Left ventricle myocardium inferior (tissue), 1 donor: ENCODE data around the gene CHSY1. TPM values are rescaled to one million over a fixed set of nuclear protein-coding genes. Genes with fewer than 3 reads are reported as not detected.

Experiments used
- DNase-seq: peaks from one replicate; pipeline ENCODE4 v3.0.0-alpha.2; 2020
- H3K27ac ChIP-seq: fragments of 200-600 bp; replicated peaks from 2 replicates; pipeline ENCODE4 v1.8.0; 2021
- H3K27me3 ChIP-seq: fragments of 200-600 bp; 2 replicates; pipeline ENCODE4 v1.8.0; 2021; ENCODE audit warnings: low read depth
- H3K36me3 ChIP-seq: fragments of 200-600 bp; 2 replicates; pipeline ENCODE4 v1.8.0; 2021
- H3K4me1 ChIP-seq: fragments of 200-600 bp; 2 replicates; pipeline ENCODE4 v1.8.0; 2021
- H3K4me3 ChIP-seq: fragments of 200-600 bp; 2 replicates; pipeline ENCODE4 v1.8.0; 2021; ENCODE audit warnings: mild to moderate bottlenecking, moderate library complexity
- H3K9me3 ChIP-seq: fragments of 200-600 bp; replicated peaks from 2 replicates; pipeline ENCODE4 v1.8.0; 2021
- CTCF ChIP-seq: fragments of 200-600 bp; IDR thresholded peaks from 2 replicates; pipeline ENCODE4 v1.8.0; 2021; ENCODE audit warnings: antibody characterized with exemption, mild to moderate bottlenecking, borderline replicate concordance
- intact Hi-C: fragments of 100-400 bp; cut with micrococcal nuclease; formaldehyde crosslinking; loops from one replicate; pipeline ENCODE4 v1.11.0; 2022
- total RNA-seq: library from RNA; stranded (reverse); fragmentation: NEBNext Ultra II Directional; extraction: Animal tissue kit (Norgen Biotek cat#: 25700); gene quantifications from one replicate; pipeline ENCODE4 v1.2.1, GENCODE V29; 2021
- donor health status: DM: no; HTN: yes; CAD: no; lungs with severe emphysema.

CHSY1 gene
- total RNA-seq, 1 donor from 2014 or later: 15.1 TPM

DNA sequence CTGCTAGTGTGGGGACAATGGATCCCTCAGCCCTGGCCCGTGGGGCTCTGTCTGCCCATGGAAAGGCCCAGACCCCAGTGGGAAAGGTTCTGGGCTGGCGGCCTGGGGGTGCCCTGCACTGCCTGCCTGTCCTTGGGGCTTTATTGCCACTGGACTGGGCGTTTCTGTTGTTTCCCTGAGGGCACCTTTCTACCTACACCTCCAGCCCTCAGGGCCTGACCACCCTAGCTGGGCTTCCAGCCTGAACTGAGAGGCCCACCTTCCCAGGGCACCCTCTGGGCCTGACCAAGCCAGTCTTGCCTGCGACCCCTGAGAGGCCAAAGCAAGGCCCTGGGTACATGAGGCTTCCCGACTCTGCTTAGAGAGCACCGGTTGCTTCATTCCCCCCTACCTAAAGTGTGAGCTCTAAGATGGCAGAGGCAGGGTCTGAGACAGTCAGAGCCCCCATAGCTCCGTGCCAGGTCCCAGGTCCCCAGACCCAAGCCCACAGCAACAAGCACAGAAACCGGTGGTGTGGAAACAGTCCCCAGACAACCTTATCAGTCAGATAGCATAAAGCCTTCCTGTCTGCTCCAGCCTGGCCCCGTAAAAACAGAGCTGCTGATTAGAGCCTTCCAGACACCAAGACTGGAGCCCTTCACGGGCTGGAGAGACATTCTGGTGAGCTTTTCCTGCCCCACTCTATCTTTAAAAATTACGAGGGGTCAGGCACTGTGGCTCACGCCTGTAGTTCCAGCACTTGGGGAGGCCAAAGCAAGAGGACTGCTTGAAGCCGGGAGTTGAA lies 102.8 kb downstream of the CHSY1 start:
- no peak for DNase-seq
- Histone ChIP-seq H3K36me3 (no peaks in the 10 kb centered on the region), H3K27me3 (no peaks in the 10 kb centered on the region), H3K9me3 (no peaks in the 10 kb centered on the region), H3K4me3 (no peak overlapping the region), H3K27ac (peak overlapping the region; percentile 15), H3K4me1 (peaks cover 21% of the 10 kb centered on the region)
- intact Hi-C loops: no loop called here
- no peak for TF ChIP-seq CTCF

DNA sequence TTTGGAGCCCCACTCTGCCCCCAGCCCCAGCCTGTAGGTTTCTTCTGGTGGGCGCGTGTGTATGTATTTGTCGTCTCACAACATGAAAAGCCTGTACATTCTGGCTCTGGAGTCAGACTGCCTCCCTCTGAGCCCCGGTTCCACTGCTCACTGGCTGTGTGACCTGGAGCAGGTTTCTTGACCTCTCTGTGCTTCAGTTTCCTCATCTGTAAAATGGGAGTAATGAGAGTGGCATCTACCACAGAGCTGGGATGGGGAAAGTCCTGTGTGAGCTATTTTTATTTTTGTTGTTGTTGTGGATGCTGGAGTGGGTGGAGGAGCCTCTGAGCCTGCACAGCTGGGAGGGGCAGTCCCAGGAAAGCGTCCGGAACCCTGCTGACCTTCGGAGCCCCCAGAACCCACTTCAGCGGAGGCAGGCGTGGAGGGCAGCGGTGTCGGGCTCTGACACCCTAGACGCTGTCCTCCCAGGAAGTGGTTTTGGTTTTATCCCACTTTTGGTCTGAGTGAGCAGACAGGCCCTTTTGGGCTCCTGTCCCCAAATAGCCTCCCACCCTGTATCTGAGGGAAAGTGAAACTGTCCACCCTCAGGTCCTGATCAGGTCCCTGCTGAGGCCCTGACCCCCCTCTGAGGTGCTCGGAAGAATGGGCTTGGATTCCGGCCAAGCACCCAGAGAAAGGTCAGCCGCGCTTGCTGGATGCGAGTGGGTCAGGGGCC lies 103.5 kb downstream of the CHSY1 start:
- H3K4me1 ChIP-seq: peaks cover 21% of the 10 kb centered on the region
- no peak overlapping the region for H3K4me3 ChIP-seq
- H3K9me3 ChIP-seq: no peaks in the 10 kb centered on the region
- H3K36me3 ChIP-seq: no peaks in the 10 kb centered on the region
- H3K27ac ChIP-seq: no peak overlapping the region
- no peak for TF ChIP-seq CTCF
- intact Hi-C loops: no loop called here
- DNase-seq: no peak
- no peaks in the 10 kb centered on the region for H3K27me3 ChIP-seq

DNA sequence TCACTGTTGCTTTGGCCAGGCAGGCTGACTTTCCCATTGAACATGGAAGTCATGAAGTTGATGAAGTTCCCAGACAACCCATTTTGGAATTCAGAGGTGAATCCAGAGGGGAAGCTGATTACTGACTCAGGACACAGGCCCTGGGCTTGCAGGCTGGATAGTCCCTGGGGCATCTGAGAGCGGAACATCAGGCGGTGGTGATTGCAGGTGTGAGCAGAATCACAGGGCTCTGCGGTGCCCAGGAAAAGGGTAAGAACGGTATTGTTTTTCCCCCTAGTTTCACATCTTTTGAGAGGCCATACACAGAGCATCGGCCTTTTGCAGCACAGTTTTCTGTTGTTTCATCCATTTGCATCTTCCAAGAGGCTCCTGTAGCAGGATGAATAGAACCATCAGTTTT lies 104.7 kb downstream of the CHSY1 start:
- intact Hi-C loops: no loop called here

DNA sequence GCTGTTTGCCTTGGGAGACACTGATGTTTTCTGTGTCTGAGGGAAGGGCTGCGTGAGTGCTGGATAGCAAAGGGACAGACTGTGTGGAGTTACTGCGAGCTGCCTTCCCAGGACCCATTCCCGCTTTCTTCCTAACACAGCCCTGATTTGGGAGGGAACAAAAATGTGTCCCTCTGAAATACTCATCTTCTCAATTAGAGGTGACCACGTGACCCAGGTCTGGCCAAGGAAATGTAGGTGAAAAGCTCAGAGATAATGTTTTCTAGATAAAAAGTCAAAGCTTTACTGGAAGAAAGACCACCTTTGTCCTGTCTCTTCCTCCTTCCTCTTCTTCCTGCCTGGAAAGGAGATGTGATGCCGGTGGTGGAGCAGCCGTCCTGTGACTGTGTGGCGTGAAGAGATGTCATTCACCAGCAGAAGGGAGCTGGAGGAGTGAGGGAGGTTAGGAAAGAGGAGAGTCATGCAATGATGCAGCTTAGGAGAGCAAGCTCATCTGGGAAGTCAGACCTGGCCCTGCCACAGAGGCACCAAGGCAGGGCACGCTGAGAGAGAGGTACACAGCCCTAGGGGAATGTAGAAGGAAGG lies 105.6 kb downstream of the CHSY1 start:
- H3K4me1 ChIP-seq: peaks cover 21% of the 10 kb centered on the region
- DNase-seq: no peak
- H3K36me3 ChIP-seq: no peaks in the 10 kb centered on the region
- H3K27ac ChIP-seq: no peak overlapping the region
- intact Hi-C loops: no loop called here
- no peaks in the 10 kb centered on the region for H3K27me3 ChIP-seq
- H3K4me3 ChIP-seq: no peak overlapping the region
- no peak for TF ChIP-seq CTCF
- no peaks in the 10 kb centered on the region for H3K9me3 ChIP-seq

More for the DNA sequence above, 104.7 kb downstream of the CHSY1 start:
- no peaks in the 10 kb centered on the region for H3K9me3 ChIP-seq
- no peak overlapping the region for H3K27ac ChIP-seq
- peaks cover 21% of the 10 kb centered on the region for H3K4me1 ChIP-seq
- H3K27me3 ChIP-seq: no peaks in the 10 kb centered on the region
- no peak for DNase-seq
- no peak for TF ChIP-seq CTCF
- H3K4me3 ChIP-seq: no peak overlapping the region
- no peaks in the 10 kb centered on the region for H3K36me3 ChIP-seq

DNA sequence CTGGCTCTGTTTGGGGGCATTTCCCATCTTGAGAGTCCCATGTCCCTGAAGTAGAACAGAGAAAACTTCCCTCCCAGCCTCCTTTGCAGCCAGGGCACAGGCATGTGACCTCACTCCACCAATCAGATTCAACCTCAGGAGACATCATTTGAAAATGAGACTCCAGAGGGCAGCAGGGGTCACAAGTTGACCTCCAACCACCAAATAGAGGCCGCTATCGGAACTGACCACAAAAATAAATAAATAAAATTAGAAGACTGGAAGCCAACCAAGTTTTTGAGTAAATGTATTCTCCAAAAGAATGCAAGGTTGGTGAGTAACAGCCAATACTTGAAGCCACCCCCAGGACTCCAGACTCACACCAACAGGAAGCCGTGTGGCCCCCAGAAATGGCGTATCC lies 106.5 kb downstream of the CHSY1 start:
- no peak for TF ChIP-seq CTCF
- no peaks in the 10 kb centered on the region for H3K9me3 ChIP-seq
- peaks cover 20% of the 10 kb centered on the region for H3K4me1 ChIP-seq
- H3K36me3 ChIP-seq: no peaks in the 10 kb centered on the region
- no peak overlapping the region for H3K27ac ChIP-seq
- H3K4me3 ChIP-seq: no peak overlapping the region
- DNase-seq: no peak
- intact Hi-C loops: no loop called here
- no peaks in the 10 kb centered on the region for H3K27me3 ChIP-seq
